HepG2 (cell line): ENCODE data around the gene PSRC1. TPM values are rescaled to one million over a fixed set of nuclear protein-coding genes. Genes with fewer than 3 reads are reported as not detected.

Source experiments
- FOSL1 ChIP-seq: sonication (generic); formaldehyde crosslinking; IDR thresholded peaks from 2 replicates; pipeline ENCODE4 v1.9.0; 2021; ENCODE audit warnings: missing genetic modification reagents, borderline replicate concordance
- GATA4 ChIP-seq: sonication (generic); IDR thresholded peaks from 2 replicates; pipeline ENCODE4 v1.6.1; 2016; ENCODE audit warnings: antibody characterized with exemption, low read depth, borderline replicate concordance
- HNRNPUL1 ChIP-seq: fragments of 200-400 bp; formaldehyde crosslinking; IDR thresholded peaks from 2 replicates; pipeline ENCODE4 v1.6.1; 2017; ENCODE audit warnings: low read depth, mild to moderate bottlenecking, low read length, moderate library complexity
- IRX3 ChIP-seq: sonication (generic); formaldehyde crosslinking; IDR thresholded peaks from 2 replicates; pipeline ENCODE4 v1.8.1; 2023; ENCODE audit warnings: mild to moderate bottlenecking, low read depth, missing genetic modification reagents, borderline replicate concordance
- MAZ ChIP-seq, 2 experiments: sonication (generic) in 1 of 2; formaldehyde crosslinking in 1 of 2; IDR thresholded peaks; 2 replicates each; pipeline versions ENCODE4 v1.5.0 to v1.6.1; 2012 to 2020; ENCODE audit warnings: low read depth in 2 of 2, mild to moderate bottlenecking in 2 of 2, borderline replicate concordance in 1 of 2, improper control_type of control experiment in 1 of 2, low read length in 1 of 2, missing genetic modification reagents in 1 of 2, moderate library complexity in 1 of 2
- MEIS2 ChIP-seq: sonication (generic); formaldehyde crosslinking; IDR thresholded peaks from 2 replicates; pipeline ENCODE4 v1.9.0; 2021; ENCODE audit warnings: mild to moderate bottlenecking, missing genetic modification reagents
- SIN3A ChIP-seq: IDR thresholded peaks from 2 replicates; pipeline ENCODE4 v1.6.1; 2011; ENCODE audit warnings: low read depth, mild to moderate bottlenecking, control low read depth, low read length, borderline replicate concordance
- SP1 ChIP-seq, 2 experiments: fragments of 450-650 bp in 1 of 2; sonication (generic) in 1 of 2; formaldehyde crosslinking in 1 of 2; IDR thresholded peaks; 2 replicates each; pipeline versions ENCODE4 v1.4.0 to v1.6.1; 2016 to 2020; ENCODE audit warnings: missing genetic modification reagents in 1 of 2
- TIGD3 ChIP-seq: sonication (generic); formaldehyde crosslinking; IDR thresholded peaks from 2 replicates; pipeline ENCODE4 v1.5.1; 2020; ENCODE audit warnings: mild to moderate bottlenecking, missing genetic modification reagents, borderline replicate concordance
- ZBTB42 ChIP-seq: sonication (generic); formaldehyde crosslinking; IDR thresholded peaks from 2 replicates; pipeline ENCODE4 v1.5.0; 2020; ENCODE audit warnings: mild to moderate bottlenecking, missing genetic modification reagents
- ZBTB7A ChIP-seq: sonication (generic); formaldehyde crosslinking; IDR thresholded peaks from 2 replicates; pipeline ENCODE4 v1.8.0; 2022; ENCODE audit warnings: mild to moderate bottlenecking, missing genetic modification reagents
- ZNF17 ChIP-seq: sonication (generic); formaldehyde crosslinking; IDR thresholded peaks from 2 replicates; pipeline ENCODE4 v1.5.0; 2020; ENCODE audit warnings: mild to moderate bottlenecking, missing genetic modification reagents
- ZNF234 ChIP-seq: sonication (generic); formaldehyde crosslinking; conservative IDR thresholded peaks from 2 replicates; pipeline ENCODE4 v1.5.1; 2020; ENCODE audit warnings: mild to moderate bottlenecking, missing genetic modification reagents
- ZNF235 ChIP-seq: sonication (generic); formaldehyde crosslinking; IDR thresholded peaks from 2 replicates; pipeline ENCODE4 v1.8.1; 2023; ENCODE audit warnings: mild to moderate bottlenecking, missing genetic modification reagents, borderline replicate concordance
- ZNF263 ChIP-seq: sonication (generic); formaldehyde crosslinking; IDR thresholded peaks from 2 replicates; pipeline ENCODE4 v1.4.0; 2020; ENCODE audit warnings: missing genetic modification reagents
- ZNF280B ChIP-seq: sonication (generic); formaldehyde crosslinking; IDR thresholded peaks from 2 replicates; pipeline ENCODE4 v1.5.0; 2020; ENCODE audit warnings: missing genetic modification reagents, mild to moderate bottlenecking, borderline replicate concordance
- ZNF468 ChIP-seq: sonication (generic); formaldehyde crosslinking; IDR thresholded peaks from 2 replicates; pipeline ENCODE4 v1.8.0; 2022; ENCODE audit warnings: mild to moderate bottlenecking, moderate library complexity, missing genetic modification reagents
- ZNF512 ChIP-seq: sonication (generic); formaldehyde crosslinking; IDR thresholded peaks from 2 replicates; pipeline ENCODE4 v1.4.0; 2020; ENCODE audit warnings: mild to moderate bottlenecking, missing genetic modification reagents
- ZNF616 ChIP-seq: sonication (generic); formaldehyde crosslinking; IDR thresholded peaks from 2 replicates; pipeline ENCODE4 v1.5.0; 2020; ENCODE audit warnings: low read depth, mild to moderate bottlenecking, missing genetic modification reagents
- ZNF704 ChIP-seq: sonication (generic); formaldehyde crosslinking; IDR thresholded peaks from 2 replicates; pipeline ENCODE4 v1.8.1; 2023; ENCODE audit warnings: mild to moderate bottlenecking, inconsistent platforms, moderate library complexity, missing genetic modification reagents, borderline replicate concordance
- polyA plus RNA-seq, 8 experiments: library from polyadenylated mRNA; depleted of rRNA in 3 of 8; stranded (reverse) in 7 of 8; unstranded in 1 of 8; fragments of >200 nt; fragmentation: Illumina TruSeq in 4 of 8; extraction: Trizol in 4 of 8; gene quantifications; 2 replicates each; pipeline versions ENCODE4 v1.2.1 to v1.2.3, GENCODE V29; 2011 to 2016; ENCODE audit warnings: low read depth in 4 of 8, missing spikeins in 1 of 8, mixed read lengths in 1 of 8; ENCODE audit not compliant: insufficient read depth in 1 of 8
- total RNA-seq, 5 experiments: library from RNA; depleted of rRNA; stranded (reverse); fragments of >200 nt; fragmentation: Illumina TruSeq; extraction: Trizol; gene quantifications; 2 replicates each; pipeline ENCODE4 v1.2.3, GENCODE V29; 2016; ENCODE audit warnings: low read depth in 1 of 5

The PSRC1 gene
- total and polyA plus RNA-seq, 2 of the 13 experiments (the other 11 are each of a cell fraction or from before 2014, with no cell fraction given) = 28.6 to 30.3 TPM

- TF ChIP-seq TIGD3 (no peak), ZBTB7A (peak; percentile 40; the same call in 1 of the 2 replicates), ZNF280B (CRISPR knock-in tag) (no peak), FOSL1 (CRISPR knock-in tag) (no peak), ZNF235 (CRISPR knock-in tag) (no peak), ZNF468 (CRISPR knock-in tag) (no peak), GATA4 (no peak), MAZ (IDR thresholded peaks at IDR 0.05; ENCODE audit: borderline replicate concordance, low read depth, low read length) (no peak), MAZ (CRISPR knock-in tag; IDR thresholded peaks at IDR 0.05; ENCODE audit: low read depth) (0 out of 2 replicates have a peak, but pooled peaks have one; percentile 24), ZNF512 (CRISPR knock-in tag) (no peak), SIN3A (0 out of 2 replicates have a peak, but pooled peaks have one; percentile 32), HNRNPUL1 (no peak), SP1 (IDR thresholded peaks at IDR 0.05) (no peak), SP1 (CRISPR knock-in tag; IDR thresholded peaks at IDR 0.05) (no peak), ZNF704 (CRISPR knock-in tag) (0 out of 2 replicates have a peak, but pooled peaks have one; percentile 22), ZNF234 (no peak), ZBTB42 (CRISPR knock-in tag) (no peak), ZNF17 (CRISPR knock-in tag) (no peak), MEIS2 (peak; percentile 29; the same call in 1 of the 2 replicates), ZNF263 (0 out of 2 replicates have a peak, but pooled peaks have one; percentile 54), ZNF616 (CRISPR knock-in tag) (no peak), IRX3 (no peak)
These were observed 28.9 kb downstream of the PSRC1 start (continued) for GRCh38 chr1:109253803-109254620.
